CD4-positive, alpha-beta T cell (primary cell): ENCODE data around the gene RASD2. TPM values are rescaled to one million over a fixed set of nuclear protein-coding genes. Genes with fewer than 3 reads are reported as not detected.

Experiments
- ATAC-seq: fragments of 200-7000 bp; cut with Tn5 transposase; one replicate; pipeline ENCODE4 v1.10.0; 2022; ENCODE audit warnings: mild to moderate bottlenecking; ENCODE audit not compliant: poor library complexity
- CTCF ChIA-PET: fragments of 350-600 bp; sonication (Branson Sonifier 250); formaldehyde crosslinking; loops from one replicate; lab custom pipeline; 2021; ENCODE audit warnings: antibody characterized with exemption, inconsistent platforms; lab: Charles Lee
- POLR2A ChIA-PET: fragments of 350-600 bp; sonication (Branson Sonifier 250); formaldehyde crosslinking; loops from one replicate; lab custom pipeline; 2021; ENCODE audit warnings: antibody characterized with exemption, inconsistent platforms; lab: Charles Lee
- DNase-seq, 14 experiments: peaks; one replicate each; pipeline ENCODE4 v3.0.0-alpha.2; 2013 to 2020; ENCODE audit warnings: mixed read lengths in 2 of 14
- H3K27ac ChIP-seq, 2 donors: one replicate each; pipeline versions ENCODE4 v1.5.1 to v1.7.0; 2013; ENCODE audit warnings: low read length in 2 of 2, low read depth in 1 of 2, mild to moderate bottlenecking in 1 of 2
- H3K27me3 ChIP-seq, 2 experiments: 1 replicate in 1 of 2; 2 replicates in 1 of 2; pipeline versions ENCODE4 v1.6.1 to v1.7.0; 2013; ENCODE audit warnings: low read length in 2 of 2, control low read depth in 1 of 2, mild to moderate bottlenecking in 1 of 2, moderate library complexity in 1 of 2; ENCODE audit not compliant: insufficient read depth in 2 of 2, control insufficient read depth in 1 of 2
- H3K36me3 ChIP-seq: one replicate; pipeline ENCODE4 v1.6.1; 2013; ENCODE audit warnings: low read length, control low read depth; ENCODE audit not compliant: insufficient read depth
- H3K4me1 ChIP-seq: one replicate; pipeline ENCODE4 v1.6.1; 2013; ENCODE audit warnings: low read length, control low read depth; ENCODE audit not compliant: insufficient read depth
- H3K4me3 ChIP-seq: one replicate; pipeline ENCODE4 v1.5.1; 2013; ENCODE audit warnings: mild to moderate bottlenecking, low read length, moderate library complexity
- H3K9me3 ChIP-seq, 2 experiments: 1 replicate in 1 of 2; 2 replicates in 1 of 2; pipeline versions ENCODE4 v1.6.1 to v1.7.0; 2013; ENCODE audit warnings: low read length in 2 of 2, mild to moderate bottlenecking in 2 of 2, control low read depth in 1 of 2, moderate library complexity in 1 of 2; ENCODE audit not compliant: control insufficient read depth in 1 of 2, insufficient read depth in 1 of 2
- H3K27ac Mint-ChIP-seq: one replicate; pipeline ENCODE4 v1.8.0; 2020; ENCODE audit warnings: mixed read lengths
- H3K27me3 Mint-ChIP-seq: one replicate; pipeline ENCODE4 v1.8.0; 2021; ENCODE audit warnings: mixed read lengths
- H3K36me3 Mint-ChIP-seq: one replicate; pipeline ENCODE4 v1.8.0; 2021; ENCODE audit warnings: low read depth, mixed read lengths
- H3K4me1 Mint-ChIP-seq: one replicate; pipeline ENCODE4 v1.8.0; 2021; ENCODE audit warnings: low read depth, mixed read lengths
- H3K4me3 Mint-ChIP-seq: one replicate; pipeline ENCODE4 v1.8.0; 2020; ENCODE audit warnings: mild to moderate bottlenecking, mixed read lengths
- H3K9me3 Mint-ChIP-seq: one replicate; pipeline ENCODE4 v1.8.0; 2020; ENCODE audit warnings: mixed read lengths
- CTCF ChIP-seq: fragments of 200-600 bp; IDR thresholded peaks from one replicate; pipeline ENCODE4 v1.8.0; 2022; ENCODE audit warnings: antibody characterized with exemption, mild to moderate bottlenecking
- intact Hi-C, 2 experiments: fragments of 100-400 bp; cut with DNase I in 1 of 2; cut with micrococcal nuclease in 1 of 2; formaldehyde crosslinking; loops; one replicate each; pipeline versions ENCODE4 v1.15.1 to v1.9.0; 2023 to 2025; cut with DNase I, micrococcal nuclease
- total RNA-seq, 174 experiments: library from RNA in 2 of 174; stranded (reverse) in 2 of 174; gene quantifications; one replicate each; pipeline ENCODE4 v1.2.3 and lab custom pipeline; 2021 to 2026

Gene RASD2
- total RNA-seq, 2 experiments from 2014 or later = 1.4 to 1.6 TPM

GRCh38 chr22:35560366-35560765, 19.7 kb downstream of the RASD2 start:
- Histone ChIP-seq H3K36me3 (no peaks in the 10 kb centered on the region), H3K9me3 (no peaks in the 10 kb centered on the region), H3K4me1 (no peaks in the 10 kb centered on the region), H3K27ac (no peak overlapping the region), H3K27me3 (peaks cover 7 to 9% of the 10 kb centered on the region in 2 experiments), H3K4me3 (no peak overlapping the region)
- DNase-seq = no peak
- Mint-ChIP-seq H3K4me3 (no peak overlapping the region), H3K27ac (no peak overlapping the region), H3K27me3 (peaks cover 33% of the 10 kb centered on the region), H3K9me3 (no peaks in the 10 kb centered on the region), H3K36me3 (no peaks in the 10 kb centered on the region), H3K4me1 (no peaks in the 10 kb centered on the region)
- no peak for TF ChIP-seq CTCF
- CTCF ChIA-PET = no interaction called here
- no peak for ATAC-seq
- intact Hi-C loops = no loop called here
- POLR2A ChIA-PET = no interaction called here

DNA sequence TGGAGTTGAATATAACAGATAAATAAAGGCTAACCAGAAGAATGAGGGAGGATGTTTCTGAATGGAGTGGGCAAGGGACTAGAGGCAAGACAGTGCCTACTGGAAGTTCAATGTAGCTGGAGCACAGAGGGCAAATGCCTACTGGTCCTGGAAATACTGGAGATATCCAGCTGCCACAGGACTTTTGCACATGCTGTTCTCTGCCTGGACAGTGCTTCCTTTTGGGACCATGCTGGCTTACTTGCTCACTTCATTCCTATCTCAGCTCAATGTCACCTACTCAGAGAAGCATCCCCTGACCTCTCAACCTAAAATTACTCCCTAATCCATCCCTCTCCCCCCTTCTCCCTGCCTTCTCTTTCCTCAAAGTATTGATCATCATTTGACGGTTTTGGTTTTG, 20.2 kb downstream of the RASD2 start:
- Histone ChIP-seq H3K36me3 (no peaks in the 10 kb centered on the region), H3K4me3 (no peak overlapping the region), H3K27ac (no peak overlapping the region), H3K9me3 (no peaks in the 10 kb centered on the region), H3K4me1 (no peaks in the 10 kb centered on the region), H3K27me3 (peaks cover 7 to 9% of the 10 kb centered on the region in 2 experiments)
- Mint-ChIP-seq H3K27me3 (peaks cover 33% of the 10 kb centered on the region), H3K9me3 (no peaks in the 10 kb centered on the region), H3K36me3 (no peaks in the 10 kb centered on the region), H3K27ac (no peak overlapping the region), H3K4me1 (no peaks in the 10 kb centered on the region), H3K4me3 (no peak overlapping the region)
- intact Hi-C loops = no loop called here
- ChIA-PET POLR2A (interaction anchor here (0.6 kb wide), 1 partner anchor 76 kb away, joined by 3 read pairs; no protein-coding TSS in a partner anchor), CTCF (no interaction called here)
- DNase-seq (no peak), ATAC-seq (no peak)
- TF ChIP-seq CTCF = no peak

DNA sequence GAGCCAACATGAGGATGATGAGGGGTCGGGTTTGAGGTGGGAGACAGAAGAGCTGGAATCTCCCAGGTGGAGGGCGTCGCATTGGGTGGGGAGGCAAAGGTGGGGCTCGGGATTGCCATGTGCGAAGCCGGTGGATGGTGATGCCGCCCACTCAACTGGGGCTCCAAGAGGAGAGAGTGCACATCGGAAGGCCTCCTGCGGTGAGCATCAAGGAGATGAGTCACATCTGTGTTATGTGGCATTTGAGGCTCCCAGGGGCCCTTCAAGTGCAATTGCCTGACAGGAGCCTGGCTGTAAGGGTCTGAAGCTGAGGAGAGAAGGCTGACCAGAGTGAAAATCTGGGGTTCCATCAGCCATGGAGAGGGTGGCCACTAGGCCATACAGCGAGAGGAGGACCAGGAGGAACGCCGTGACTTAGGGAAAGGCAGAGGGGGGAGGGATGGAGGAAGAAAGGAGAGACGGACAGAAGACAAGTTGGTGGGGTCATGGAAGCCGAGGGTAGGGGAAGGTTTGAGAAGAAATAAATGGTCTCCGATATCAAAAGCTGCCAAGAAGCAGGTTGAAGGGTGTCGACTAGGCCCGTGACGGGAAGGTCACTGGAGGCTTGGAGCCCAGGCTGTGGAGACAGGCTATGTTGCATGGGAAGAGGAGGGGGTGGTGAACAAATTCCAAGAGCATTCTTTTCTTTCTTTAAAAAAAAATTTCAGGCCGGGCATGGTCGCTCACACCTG, 21.3 kb downstream of the RASD2 start:
- no peak for DNase-seq
- Mint-ChIP-seq H3K4me3 (no peak overlapping the region), H3K36me3 (no peaks in the 10 kb centered on the region), H3K4me1 (no peaks in the 10 kb centered on the region), H3K9me3 (no peaks in the 10 kb centered on the region), H3K27ac (no peak overlapping the region), H3K27me3 (peaks cover 33% of the 10 kb centered on the region)
- Histone ChIP-seq H3K4me1 (no peaks in the 10 kb centered on the region), H3K9me3 (no peaks in the 10 kb centered on the region), H3K36me3 (no peaks in the 10 kb centered on the region), H3K27me3 (peaks cover 7 to 9% of the 10 kb centered on the region in 2 experiments), H3K4me3 (no peak overlapping the region), H3K27ac (no peak overlapping the region)
- ChIA-PET CTCF (no interaction called here), POLR2A (no interaction called here)
- intact Hi-C loops = no loop called here
- TF ChIP-seq CTCF = no peak
- no peak for ATAC-seq
